ENCODE data around the gene UQCRH.

UQCRH gene

DNA sequence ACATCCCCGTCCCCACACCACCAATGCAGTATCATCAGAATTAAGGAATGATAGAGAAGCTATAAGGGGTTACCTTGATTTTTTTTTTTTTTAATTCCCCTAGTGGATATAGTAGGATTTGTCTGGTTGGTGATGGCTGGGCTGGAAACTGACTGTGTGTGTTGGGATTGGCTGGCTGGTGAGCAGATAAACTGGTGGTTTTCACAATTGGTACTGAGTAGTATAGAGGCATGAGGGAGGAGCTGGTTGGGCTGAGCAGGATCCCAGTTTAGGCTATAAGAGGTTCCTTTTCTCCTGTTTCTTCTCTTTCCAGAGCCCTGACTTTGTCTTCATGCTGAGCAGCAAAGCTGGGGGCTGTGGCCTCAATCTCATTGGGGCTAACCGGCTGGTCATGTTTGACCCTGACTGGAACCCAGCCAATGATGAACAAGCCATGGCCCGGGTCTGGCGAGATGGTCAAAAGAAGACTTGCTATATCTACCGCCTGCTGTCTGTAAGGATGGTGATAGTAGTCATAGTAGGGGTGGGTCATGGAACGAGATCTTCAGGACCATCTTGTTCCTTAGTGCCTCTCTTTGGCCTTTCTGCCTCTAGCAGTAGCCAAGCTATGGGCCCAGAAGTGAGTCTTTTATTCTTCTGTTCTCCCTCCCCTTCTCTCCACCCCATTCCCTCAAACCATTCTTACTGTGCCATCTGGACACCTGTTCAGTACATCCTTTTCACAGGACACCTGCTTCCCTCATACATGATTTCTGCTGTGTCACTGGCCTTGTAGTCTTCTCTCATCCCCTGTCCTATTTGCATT is 29.1 kb upstream of the UQCRH start:
- TF ChIP-seq, protein P1, sequence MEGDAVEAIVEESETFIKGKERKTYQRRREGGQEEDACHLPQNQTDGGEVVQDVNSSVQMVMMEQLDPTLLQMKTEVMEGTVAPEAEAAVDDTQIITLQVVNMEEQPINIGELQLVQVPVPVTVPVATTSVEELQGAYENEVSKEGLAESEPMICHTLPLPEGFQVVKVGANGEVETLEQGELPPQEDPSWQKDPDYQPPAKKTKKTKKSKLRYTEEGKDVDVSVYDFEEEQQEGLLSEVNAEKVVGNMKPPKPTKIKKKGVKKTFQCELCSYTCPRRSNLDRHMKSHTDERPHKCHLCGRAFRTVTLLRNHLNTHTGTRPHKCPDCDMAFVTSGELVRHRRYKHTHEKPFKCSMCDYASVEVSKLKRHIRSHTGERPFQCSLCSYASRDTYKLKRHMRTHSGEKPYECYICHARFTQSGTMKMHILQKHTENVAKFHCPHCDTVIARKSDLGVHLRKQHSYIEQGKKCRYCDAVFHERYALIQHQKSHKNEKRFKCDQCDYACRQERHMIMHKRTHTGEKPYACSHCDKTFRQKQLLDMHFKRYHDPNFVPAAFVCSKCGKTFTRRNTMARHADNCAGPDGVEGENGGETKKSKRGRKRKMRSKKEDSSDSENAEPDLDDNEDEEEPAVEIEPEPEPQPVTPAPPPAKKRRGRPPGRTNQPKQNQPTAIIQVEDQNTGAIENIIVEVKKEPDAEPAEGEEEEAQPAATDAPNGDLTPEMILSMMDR (IDR thresholded peaks at IDR 0.05; ENCODE audit: extremely low read depth, insufficient read depth, missing control alignments) = no peak
- in situ Hi-C loops (cut with MboI; ENCODE audit: low pct_unique_long_range_greater_than_20kb, low sequenced_read_pairs, unreplicated experiment) = no loop called here
- no peak for DNase-seq (ENCODE audit: low spot score)

DNA sequence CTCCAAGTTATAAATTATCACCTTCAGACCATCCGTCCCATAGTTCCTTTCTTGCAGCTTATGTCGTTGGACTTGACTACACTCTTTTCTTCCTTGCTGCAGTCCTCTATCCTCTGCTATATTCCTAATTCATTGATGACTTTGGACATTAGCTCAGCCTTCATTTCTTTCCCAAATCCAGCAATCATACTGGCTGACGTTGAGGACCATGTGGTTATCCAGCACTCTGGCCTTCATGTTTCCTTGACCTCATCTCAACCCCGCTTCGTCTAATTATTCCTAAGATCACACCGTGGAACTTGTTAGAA is 28.5 kb upstream of the UQCRH start:
- TF ChIP-seq, protein P1 (IDR thresholded peaks at IDR 0.05; ENCODE audit: extremely low read depth, insufficient read depth, missing control alignments) = no peak
- DNase-seq (ENCODE audit: low spot score) = no peak
- in situ Hi-C loops (cut with MboI; ENCODE audit: low pct_unique_long_range_greater_than_20kb, low sequenced_read_pairs, unreplicated experiment) = no loop called here

DNA sequence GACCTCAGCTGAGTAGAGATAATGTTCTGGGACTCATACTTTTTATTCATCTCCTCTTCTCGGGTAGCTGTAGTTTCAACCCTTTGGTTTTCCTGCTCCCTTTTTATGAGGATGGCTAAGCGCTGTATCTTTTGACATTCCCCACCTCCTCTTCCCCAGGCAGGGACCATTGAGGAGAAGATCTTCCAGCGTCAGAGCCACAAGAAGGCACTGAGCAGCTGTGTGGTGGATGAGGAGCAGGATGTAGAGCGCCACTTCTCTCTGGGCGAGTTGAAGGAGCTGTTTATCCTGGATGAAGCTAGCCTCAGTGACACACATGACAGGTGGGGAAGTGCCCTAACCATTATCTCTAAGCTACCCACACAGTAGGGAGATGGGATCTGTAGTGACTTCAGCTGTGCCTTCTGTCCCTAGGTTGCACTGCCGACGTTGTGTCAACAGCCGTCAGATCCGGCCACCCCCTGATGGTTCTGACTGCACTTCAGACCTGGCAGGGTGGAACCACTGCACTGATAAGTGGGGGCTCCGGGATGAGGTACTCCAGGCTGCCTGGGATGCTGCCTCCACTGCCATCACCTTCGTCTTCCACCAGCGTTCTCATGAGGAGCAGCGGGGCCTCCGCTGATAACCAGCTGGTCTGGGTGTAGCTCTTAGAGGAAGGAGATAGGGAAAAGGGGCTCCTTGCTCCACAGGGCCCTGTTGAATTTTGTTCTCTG is 25.7 kb upstream of the UQCRH start:
- no peak for DNase-seq (ENCODE audit: low spot score)
- in situ Hi-C loops (cut with MboI; ENCODE audit: low pct_unique_long_range_greater_than_20kb, low sequenced_read_pairs, unreplicated experiment) = no loop called here
- TF ChIP-seq, protein P1 (IDR thresholded peaks at IDR 0.05; ENCODE audit: extremely low read depth, insufficient read depth, missing control alignments) = no peak

DNA sequence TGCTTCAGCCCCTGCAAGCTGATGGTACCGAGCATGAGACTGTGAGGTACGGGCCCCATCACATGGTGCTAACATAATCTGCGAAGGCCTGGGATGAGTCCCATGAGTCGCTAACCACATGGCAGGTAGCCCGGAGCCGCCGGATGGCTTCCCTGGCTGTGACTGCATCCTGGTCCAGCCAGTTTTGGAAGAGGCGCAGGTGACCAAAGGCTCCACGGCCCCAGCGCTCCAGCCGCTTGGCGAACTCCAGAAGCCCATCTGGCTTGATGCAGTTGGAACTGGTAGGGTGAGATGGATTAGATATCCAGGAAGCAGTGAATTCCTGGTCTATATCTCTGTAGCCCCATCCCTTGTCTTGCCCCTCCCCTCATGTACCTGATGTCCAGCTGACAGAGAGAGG is 24.7 kb upstream of the UQCRH start:
- DNase-seq (ENCODE audit: low spot score) = no peak
- TF ChIP-seq, protein P1 (IDR thresholded peaks at IDR 0.05; ENCODE audit: extremely low read depth, insufficient read depth, missing control alignments) = no peak
- in situ Hi-C loops (cut with MboI; ENCODE audit: low pct_unique_long_range_greater_than_20kb, low sequenced_read_pairs, unreplicated experiment) = no loop called here

DNA sequence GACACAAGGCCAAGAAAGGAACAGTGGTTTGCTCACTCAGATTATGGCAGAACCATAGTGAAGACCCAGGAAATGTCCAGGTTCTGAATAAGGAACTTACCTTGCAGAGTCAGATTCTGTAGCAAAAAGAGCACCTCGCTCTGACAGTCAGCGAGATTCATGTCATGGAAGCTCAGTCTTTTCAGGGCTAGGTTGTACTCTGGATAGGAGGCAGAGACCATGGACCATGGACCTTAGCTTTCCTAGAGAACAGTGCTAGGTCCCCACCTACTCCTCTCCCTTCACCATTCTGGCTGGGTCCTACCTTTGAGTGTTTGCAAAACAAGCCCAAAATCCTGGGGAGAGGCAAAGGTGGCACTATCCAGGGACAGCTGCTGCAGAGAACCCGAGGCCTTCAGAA is 23.4 kb upstream of the UQCRH start:
- TF ChIP-seq, protein P1 (IDR thresholded peaks at IDR 0.05; ENCODE audit: extremely low read depth, insufficient read depth, missing control alignments) = no peak
- no peak for DNase-seq (ENCODE audit: low spot score)
- in situ Hi-C loops (cut with MboI; ENCODE audit: low pct_unique_long_range_greater_than_20kb, low sequenced_read_pairs, unreplicated experiment) = no loop called here

DNA sequence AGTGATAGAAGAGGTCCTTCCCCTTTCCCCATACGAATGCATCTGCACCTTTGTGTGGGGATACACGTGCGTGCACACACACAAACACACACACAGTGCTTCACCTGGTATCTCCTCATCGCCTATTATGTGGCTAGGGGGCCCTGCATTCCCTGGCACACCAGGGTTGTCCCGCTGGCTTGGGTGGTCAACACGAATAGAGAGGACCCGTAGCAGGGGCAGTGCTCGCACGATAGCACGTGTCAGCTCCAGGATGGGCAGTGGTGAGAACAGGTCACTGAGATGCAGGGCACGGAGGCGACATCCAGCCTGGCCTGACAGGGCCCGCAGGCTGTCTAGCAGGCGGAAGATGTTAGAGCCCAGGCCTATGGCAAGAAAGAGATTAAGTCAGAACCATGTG is 22.5 kb upstream of the UQCRH start:
- DNase-seq (ENCODE audit: low spot score) = no peak
- TF ChIP-seq, protein P1 (IDR thresholded peaks at IDR 0.05; ENCODE audit: extremely low read depth, insufficient read depth, missing control alignments) = no peak
- in situ Hi-C loops (cut with MboI; ENCODE audit: low pct_unique_long_range_greater_than_20kb, low sequenced_read_pairs, unreplicated experiment) = no loop called here
